Cardiac muscle cell (in vitro differentiated cells and primary cell): ENCODE measurements around the gene ATP8A2. TPM values are rescaled to one million over a fixed set of nuclear protein-coding genes. Genes with fewer than 3 reads are reported as not detected.
A peak's percentile ranks its signal among the peaks of the same experiment; 100 is the strongest.

Experiments used
- DNase-seq, 2 donors: peaks; one replicate each; pipeline versions ENCODE4 v3.0.0 to v3.0.0-alpha.2; 2010 to 2017; ENCODE audit warnings: low read depth in 1 of 2, low spot score in 1 of 2
- H3K27ac ChIP-seq: fragments of 200-600 bp; sonication (generic); 2 replicates; pipeline ENCODE4 v1.5.1; 2016
- H3K27me3 ChIP-seq: fragments of 200-600 bp; sonication (generic); 2 replicates; pipeline ENCODE4 v1.6.0; 2016; ENCODE audit warnings: control low read depth
- H3K36me3 ChIP-seq: fragments of 200-600 bp; sonication (generic); 2 replicates; pipeline ENCODE4 v1.5.1; 2016; ENCODE audit warnings: control low read depth
- H3K4me1 ChIP-seq: fragments of 200-600 bp; sonication (generic); 2 replicates; pipeline ENCODE4 v1.8.1; 2017; ENCODE audit warnings: low read depth, mild to moderate bottlenecking, mixed run types
- H3K4me3 ChIP-seq: fragments of 200-600 bp; sonication (generic); 2 replicates; pipeline ENCODE4 v1.5.1; 2016; ENCODE audit warnings: mild to moderate bottlenecking
- H3K9me3 ChIP-seq: fragments of 200-600 bp; sonication (generic); 2 replicates; pipeline ENCODE4 v1.5.1; 2017; ENCODE audit warnings: low read depth, mild to moderate bottlenecking, control low read depth
- polyA plus RNA-seq: library from polyadenylated mRNA; unstranded; fragments of >200 nt; fragmentation: Nextera tagmentation; extraction: Ambion mirVana; gene quantifications from 2 replicates; pipeline ENCODE4 v1.2.1, GENCODE V29; 2016
- total RNA-seq: library from RNA; depleted of rRNA; stranded (reverse); fragments of >200 nt; gene quantifications from 2 replicates; pipeline ENCODE4 v1.2.3, GENCODE V29; 2016
- TF ChIP-seq, protein P1 (sequence below): IDR thresholded peaks from 2 replicates; pipeline ENCODE4 v1.5.1; 2012; ENCODE audit warnings: low read depth, mild to moderate bottlenecking, low read length

ATP8A2 gene
- total and polyA plus RNA-seq, 2 experiments from 2014 or later = 0.86 to 0.89 TPM

GRCh38 chr13:26047040-26047439 lies 675.3 kb downstream of the ATP8A2 start:
- no peak for DNase-seq
- H3K36me3 ChIP-seq = peaks cover 5% of the 10 kb centered on the region
- no peak overlapping the region for H3K27ac ChIP-seq
- H3K4me3 ChIP-seq = no peak overlapping the region
- H3K4me1 ChIP-seq = peaks cover 10% of the 10 kb centered on the region
- TF ChIP-seq, protein P1, sequence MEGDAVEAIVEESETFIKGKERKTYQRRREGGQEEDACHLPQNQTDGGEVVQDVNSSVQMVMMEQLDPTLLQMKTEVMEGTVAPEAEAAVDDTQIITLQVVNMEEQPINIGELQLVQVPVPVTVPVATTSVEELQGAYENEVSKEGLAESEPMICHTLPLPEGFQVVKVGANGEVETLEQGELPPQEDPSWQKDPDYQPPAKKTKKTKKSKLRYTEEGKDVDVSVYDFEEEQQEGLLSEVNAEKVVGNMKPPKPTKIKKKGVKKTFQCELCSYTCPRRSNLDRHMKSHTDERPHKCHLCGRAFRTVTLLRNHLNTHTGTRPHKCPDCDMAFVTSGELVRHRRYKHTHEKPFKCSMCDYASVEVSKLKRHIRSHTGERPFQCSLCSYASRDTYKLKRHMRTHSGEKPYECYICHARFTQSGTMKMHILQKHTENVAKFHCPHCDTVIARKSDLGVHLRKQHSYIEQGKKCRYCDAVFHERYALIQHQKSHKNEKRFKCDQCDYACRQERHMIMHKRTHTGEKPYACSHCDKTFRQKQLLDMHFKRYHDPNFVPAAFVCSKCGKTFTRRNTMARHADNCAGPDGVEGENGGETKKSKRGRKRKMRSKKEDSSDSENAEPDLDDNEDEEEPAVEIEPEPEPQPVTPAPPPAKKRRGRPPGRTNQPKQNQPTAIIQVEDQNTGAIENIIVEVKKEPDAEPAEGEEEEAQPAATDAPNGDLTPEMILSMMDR = no peak
- no peaks in the 10 kb centered on the region for H3K9me3 ChIP-seq
- H3K27me3 ChIP-seq = no peaks in the 10 kb centered on the region

GRCh38 chr13:26048741-26049140 lies 677.0 kb downstream of the ATP8A2 start:
- no peak for DNase-seq
- Histone ChIP-seq H3K27ac (no peak overlapping the region), H3K4me3 (peak overlapping the region; percentile 51), H3K27me3 (no peaks in the 10 kb centered on the region), H3K36me3 (peaks cover 5% of the 10 kb centered on the region), H3K9me3 (no peaks in the 10 kb centered on the region), H3K4me1 (peaks cover 10% of the 10 kb centered on the region)
- TF ChIP-seq, protein P1 = no peak

GRCh38 chr13:26050568-26051230 lies 678.9 kb downstream of the ATP8A2 start:
- Histone ChIP-seq H3K4me3 (peak overlapping the region; percentile 51), H3K36me3 (no peaks in the 10 kb centered on the region), H3K9me3 (no peaks in the 10 kb centered on the region), H3K27ac (no peak overlapping the region), H3K27me3 (no peaks in the 10 kb centered on the region), H3K4me1 (peaks cover 10% of the 10 kb centered on the region)
- DNase-seq = peak; percentile 34 to 70
- TF ChIP-seq, protein P1 = no peak

DNA sequence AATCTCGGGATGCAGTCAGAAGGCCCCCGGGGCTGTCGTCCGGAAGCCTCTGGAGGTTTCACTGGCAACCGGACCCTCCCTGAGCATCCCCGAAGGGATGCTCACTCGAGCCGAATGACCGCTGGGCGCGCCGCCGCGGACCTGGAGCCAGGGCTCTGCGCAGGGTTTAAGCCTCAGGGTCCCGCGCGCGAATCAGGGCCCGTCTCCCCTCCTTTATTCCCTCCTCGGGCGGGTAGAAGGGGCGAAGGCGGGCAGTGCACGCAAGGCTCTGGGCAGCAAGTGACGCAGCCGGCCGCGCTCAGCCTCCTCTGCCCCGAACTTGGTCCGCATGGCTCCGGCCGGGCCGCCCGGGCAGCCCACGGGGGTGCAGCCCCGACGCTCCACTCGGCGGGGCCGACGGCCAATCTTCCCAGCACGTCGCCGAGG lies 679.5 kb downstream of the ATP8A2 start:
- H3K9me3 ChIP-seq = no peaks in the 10 kb centered on the region
- H3K4me3 ChIP-seq = peak overlapping the region; percentile 51
- no peak overlapping the region for H3K27ac ChIP-seq
- peak; percentile 28 to 42 for DNase-seq
- H3K27me3 ChIP-seq = no peaks in the 10 kb centered on the region
- H3K4me1 ChIP-seq = peaks cover 10% of the 10 kb centered on the region
- TF ChIP-seq, protein P1 = no peak
- no peaks in the 10 kb centered on the region for H3K36me3 ChIP-seq

- Histone ChIP-seq H3K9me3 (no peaks in the 10 kb centered on the region), H3K27ac (no peak within 1 kb of the TSS), H3K4me3 (peak within 1 kb of the TSS; percentile 51), H3K36me3 (no peaks in the 10 kb centered on the region), H3K27me3 (no peaks in the 10 kb centered on the region), H3K4me1 (peaks cover 10% of the 10 kb centered on the region)
- TF ChIP-seq, protein P1 = no peak
- DNase-seq = peak; percentile 74 to 83
These were observed 680.0 kb downstream of the ATP8A2 start, which contains the start of gene SHISA2 for GRCh38 chr13:26051657-26052311. TSS of gene SHISA2 (minus strand) at chr13:26052016. CDS start at chr13:26050975, 1,041 bp downstream.
